ENCODE results near the gene PARL. TPM values are rescaled to one million over a fixed set of nuclear protein-coding genes. Genes with fewer than 3 reads are reported as not detected.

PARL gene
- total and polyA plus RNA-seq, 2 of the 13 experiments (the other 11 are each of a cell fraction or from before 2014, with no cell fraction given) = 46.3 to 58.6 TPM

DNA sequence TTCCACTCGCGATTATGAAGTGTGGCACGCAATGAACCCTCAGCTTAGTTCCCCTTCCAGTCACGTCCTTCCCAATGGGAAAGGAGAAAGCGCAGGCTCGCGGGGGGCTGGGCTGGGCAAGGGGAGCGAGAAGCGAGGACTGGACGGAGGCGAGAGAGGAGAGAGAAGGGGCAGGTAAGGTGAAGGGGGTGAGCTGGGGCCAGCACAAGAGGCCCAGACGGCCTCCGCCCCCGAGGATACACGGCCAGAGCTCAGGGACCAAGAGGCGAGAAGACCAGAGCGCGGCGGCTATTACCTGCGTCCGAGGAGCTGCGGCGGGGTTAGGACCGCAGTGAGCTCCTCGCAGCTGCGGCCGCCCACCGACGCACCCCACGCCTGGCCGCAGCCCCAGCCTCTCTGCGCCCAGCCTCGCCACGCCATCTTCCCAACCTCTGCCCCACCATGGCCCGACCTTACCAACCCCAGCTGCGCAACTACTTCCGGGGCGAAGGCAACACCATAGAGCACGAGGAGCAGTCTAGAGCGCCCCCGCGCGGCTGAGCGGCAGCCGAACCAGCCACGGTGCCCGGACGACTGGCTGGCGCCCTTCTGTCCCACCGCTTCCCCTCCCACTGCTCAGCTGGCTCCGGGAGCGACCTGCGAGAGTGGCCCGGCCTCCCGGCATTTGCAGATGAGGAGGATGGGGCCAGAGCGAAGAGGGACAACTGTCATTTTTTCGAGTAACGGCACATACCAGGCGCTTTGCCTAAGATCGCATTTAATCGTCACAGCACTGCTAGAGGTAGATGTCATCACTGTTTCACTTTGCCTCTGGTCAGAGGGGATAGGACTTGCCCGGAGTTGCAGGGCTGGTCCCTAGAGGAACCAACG is at the start of gene PARL (continued):
- TF ChIP-seq PRMT3 (CRISPR knock-in tag; IDR thresholded peaks at IDR 0.05; ENCODE audit: borderline replicate concordance, low read depth) = no peak
- TF ChIP-seq ZNF12 (CRISPR knock-in tag; IDR thresholded peaks at IDR 0.05) = no peak
- peak; percentile 93 for TF ChIP-seq SNAI1 (CRISPR knock-in tag; IDR thresholded peaks at IDR 0.05; ENCODE audit: borderline replicate concordance)
- TF ChIP-seq, protein P1, sequence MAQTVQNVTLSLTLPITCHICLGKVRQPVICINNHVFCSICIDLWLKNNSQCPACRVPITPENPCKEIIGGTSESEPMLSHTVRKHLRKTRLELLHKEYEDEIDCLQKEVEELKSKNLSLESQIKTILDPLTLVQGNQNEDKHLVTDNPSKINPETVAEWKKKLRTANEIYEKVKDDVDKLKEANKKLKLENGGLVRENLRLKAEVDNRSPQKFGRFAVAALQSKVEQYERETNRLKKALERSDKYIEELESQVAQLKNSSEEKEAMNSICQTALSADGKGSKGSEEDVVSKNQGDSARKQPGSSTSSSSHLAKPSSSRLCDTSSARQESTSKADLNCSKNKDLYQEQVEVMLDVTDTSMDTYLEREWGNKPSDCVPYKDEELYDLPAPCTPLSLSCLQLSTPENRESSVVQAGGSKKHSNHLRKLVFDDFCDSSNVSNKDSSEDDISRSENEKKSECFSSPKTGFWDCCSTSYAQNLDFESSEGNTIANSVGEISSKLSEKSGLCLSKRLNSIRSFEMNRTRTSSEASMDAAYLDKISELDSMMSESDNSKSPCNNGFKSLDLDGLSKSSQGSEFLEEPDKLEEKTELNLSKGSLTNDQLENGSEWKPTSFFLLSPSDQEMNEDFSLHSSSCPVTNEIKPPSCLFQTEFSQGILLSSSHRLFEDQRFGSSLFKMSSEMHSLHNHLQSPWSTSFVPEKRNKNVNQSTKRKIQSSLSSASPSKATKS (CRISPR knock-in tag; IDR thresholded peaks at IDR 0.05) = peak; percentile 85; the same call in 1 of the 2 replicates
- peak; percentile 85; the same call in 1 of the 2 replicates for TF ChIP-seq ESRRA (CRISPR knock-in tag; IDR thresholded peaks at IDR 0.05; ENCODE audit: low read depth)
- TF ChIP-seq, protein P2, sequence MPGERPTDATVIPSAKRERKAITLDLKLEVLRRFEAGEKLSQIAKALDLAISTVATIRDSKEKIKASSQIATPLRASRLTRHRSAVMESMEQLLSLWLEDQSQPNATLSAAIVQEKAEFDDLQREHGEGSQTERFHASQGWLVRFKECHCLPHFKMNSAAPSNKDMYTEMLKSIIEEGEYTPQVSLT (CRISPR knock-in tag; IDR thresholded peaks at IDR 0.05; ENCODE audit: borderline replicate concordance, low read depth) = no peak; the same call in 1 of the 2 replicates
- peak; percentile 93 for TF ChIP-seq MXD4 (CRISPR knock-in tag; IDR thresholded peaks at IDR 0.05)
- TF ChIP-seq TCF7L2 (IDR thresholded peaks at IDR 0.05; ENCODE audit: low read depth, low read length) = no peak
- TF ChIP-seq HMG20A (CRISPR knock-in tag; IDR thresholded peaks at IDR 0.05; ENCODE audit: borderline replicate concordance) = peak; percentile 49; the same call in 1 of the 2 replicates
- no peak for TF ChIP-seq ATAD3A (CRISPR knock-in tag; IDR thresholded peaks at IDR 0.05)
- TF ChIP-seq, protein P3, sequence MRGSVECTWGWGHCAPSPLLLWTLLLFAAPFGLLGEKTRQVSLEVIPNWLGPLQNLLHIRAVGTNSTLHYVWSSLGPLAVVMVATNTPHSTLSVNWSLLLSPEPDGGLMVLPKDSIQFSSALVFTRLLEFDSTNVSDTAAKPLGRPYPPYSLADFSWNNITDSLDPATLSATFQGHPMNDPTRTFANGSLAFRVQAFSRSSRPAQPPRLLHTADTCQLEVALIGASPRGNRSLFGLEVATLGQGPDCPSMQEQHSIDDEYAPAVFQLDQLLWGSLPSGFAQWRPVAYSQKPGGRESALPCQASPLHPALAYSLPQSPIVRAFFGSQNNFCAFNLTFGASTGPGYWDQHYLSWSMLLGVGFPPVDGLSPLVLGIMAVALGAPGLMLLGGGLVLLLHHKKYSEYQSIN (CRISPR knock-in tag; IDR thresholded peaks at IDR 0.05; ENCODE audit: borderline replicate concordance) = no peak
- TF ChIP-seq, protein P4, sequence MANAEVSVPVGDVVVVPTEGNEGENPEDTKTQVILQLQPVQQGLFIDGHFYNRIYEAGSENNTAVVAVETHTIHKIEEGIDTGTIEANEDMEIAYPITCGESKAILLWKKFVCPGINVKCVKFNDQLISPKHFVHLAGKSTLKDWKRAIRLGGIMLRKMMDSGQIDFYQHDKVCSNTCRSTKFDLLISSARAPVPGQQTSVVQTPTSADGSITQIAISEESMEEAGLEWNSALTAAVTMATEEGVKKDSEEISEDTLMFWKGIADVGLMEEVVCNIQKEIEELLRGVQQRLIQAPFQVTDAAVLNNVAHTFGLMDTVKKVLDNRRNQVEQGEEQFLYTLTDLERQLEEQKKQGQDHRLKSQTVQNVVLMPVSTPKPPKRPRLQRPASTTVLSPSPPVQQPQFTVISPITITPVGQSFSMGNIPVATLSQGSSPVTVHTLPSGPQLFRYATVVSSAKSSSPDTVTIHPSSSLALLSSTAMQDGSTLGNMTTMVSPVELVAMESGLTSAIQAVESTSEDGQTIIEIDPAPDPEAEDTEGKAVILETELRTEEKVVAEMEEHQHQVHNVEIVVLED (CRISPR knock-in tag; IDR thresholded peaks at IDR 0.05; ENCODE audit: borderline replicate concordance) = peak; percentile 75
- TF ChIP-seq, protein P5, sequence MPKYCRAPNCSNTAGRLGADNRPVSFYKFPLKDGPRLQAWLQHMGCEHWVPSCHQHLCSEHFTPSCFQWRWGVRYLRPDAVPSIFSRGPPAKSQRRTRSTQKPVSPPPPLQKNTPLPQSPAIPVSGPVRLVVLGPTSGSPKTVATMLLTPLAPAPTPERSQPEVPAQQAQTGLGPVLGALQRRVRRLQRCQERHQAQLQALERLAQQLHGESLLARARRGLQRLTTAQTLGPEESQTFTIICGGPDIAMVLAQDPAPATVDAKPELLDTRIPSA (CRISPR knock-in tag; IDR thresholded peaks at IDR 0.05; ENCODE audit: borderline replicate concordance) = peak; percentile 74; the same call in 1 of the 2 replicates
- no peak for TF ChIP-seq DNMT3B (CRISPR knock-in tag; conservative IDR thresholded peaks at IDR 0.05)
- TF ChIP-seq HNRNPLL (IDR thresholded peaks at IDR 0.05; ENCODE audit: low read depth, low read length, poor library complexity, severe bottlenecking) = peak; percentile 90
- TF ChIP-seq, protein P6, sequence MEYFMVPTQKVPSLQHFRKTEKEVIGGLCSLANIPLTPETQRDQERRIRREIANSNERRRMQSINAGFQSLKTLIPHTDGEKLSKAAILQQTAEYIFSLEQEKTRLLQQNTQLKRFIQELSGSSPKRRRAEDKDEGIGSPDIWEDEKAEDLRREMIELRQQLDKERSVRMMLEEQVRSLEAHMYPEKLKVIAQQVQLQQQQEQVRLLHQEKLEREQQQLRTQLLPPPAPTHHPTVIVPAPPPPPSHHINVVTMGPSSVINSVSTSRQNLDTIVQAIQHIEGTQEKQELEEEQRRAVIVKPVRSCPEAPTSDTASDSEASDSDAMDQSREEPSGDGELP (IDR thresholded peaks at IDR 0.05; ENCODE audit: borderline replicate concordance, low read depth) = peak; percentile 99
- TF ChIP-seq ZNF660 (CRISPR knock-in tag; IDR thresholded peaks at IDR 0.05; ENCODE audit: borderline replicate concordance, low read depth) = no peak

Measured in HepG2 (cell line).